Measurements from ENCODE around the gene ARMC3. TPM values are rescaled to one million over a fixed set of nuclear protein-coding genes. Genes with fewer than 3 reads are reported as not detected.

The ARMC3 gene
- total RNA-seq, 1 experiment from 2014 or later, result 0.09 TPM

GRCh38 chr10:22911889-22912762 lies 15.7 kb upstream of the ARMC3 start:
- no peak overlapping the region for H3K18ac ChIP-seq (ENCODE audit: insufficient read length, low read depth, low read length)
- no peaks in the 10 kb centered on the region for H3K9me3 ChIP-seq (ENCODE audit: control insufficient read depth, low read depth, low read length)
- WGBS (ENCODE audit: extremely low coverage, insufficient read length, low lambda C conversion rate), result no CpG with 5 or more reads among the region's 10 CpGs
- H3K14ac ChIP-seq (ENCODE audit: insufficient read depth, low read length), result no peak overlapping the region
- no peak overlapping the region for H2BK15ac ChIP-seq (ENCODE audit: low read depth, low read length)
- H2AFZ ChIP-seq (ENCODE audit: low read length), result no peak overlapping the region
- H3K56ac ChIP-seq (ENCODE audit: insufficient read length, low read depth, low read length), result no peak overlapping the region
- Mint-ChIP-seq H3K36me3 (ENCODE audit: insufficient read depth in 1 of 3, low read depth in 3 of 3) (peaks cover 12 to 31% (median 20%) of the 10 kb centered on the region in 3 experiments), H3K4me3 (no peak overlapping the region), H3K27me3 (ENCODE audit: low read depth) (no peaks in the 10 kb centered on the region; the same call in 1 of the 2 replicates), H3K4me1 (no peaks in the 10 kb centered on the region), H3K27ac (no peak overlapping the region), H3K9me3 (peaks cover 31 to 38% of the 10 kb centered on the region in 2 experiments)
- H3K4me1 ChIP-seq (ENCODE audit: insufficient read depth, low read length), result no peaks in the 10 kb centered on the region
- H2BK120ac ChIP-seq (ENCODE audit: low read depth, low read length, poor library complexity, severe bottlenecking), result no peak overlapping the region
- no peak overlapping the region for H4K8ac ChIP-seq (replicated peaks; ENCODE audit: insufficient read length, low read depth, low read length)
- no peak overlapping the region for H2AK5ac ChIP-seq (ENCODE audit: insufficient read length, low read length)
- H2BK5ac ChIP-seq (ENCODE audit: insufficient read length, low read length), result no peak overlapping the region
- H3K4me2 ChIP-seq (ENCODE audit: insufficient read depth, insufficient read length, low read length), result no peak overlapping the region
- no peaks in the 10 kb centered on the region for H3K79me1 ChIP-seq (ENCODE audit: insufficient read depth, low read depth, low read length, poor library complexity, severe bottlenecking)
- no peaks in the 10 kb centered on the region for H3K23me2 ChIP-seq (ENCODE audit: insufficient read length, low read depth, low read length, poor library complexity, severe bottlenecking)
- no peak overlapping the region for H3T11ph ChIP-seq (ENCODE audit: low read length)
- no peaks in the 10 kb centered on the region for H3K27me3 ChIP-seq (ENCODE audit: insufficient read depth, low read length)
- H3K23ac ChIP-seq (ENCODE audit: insufficient read length, low read depth, low read length), result no peak overlapping the region
- no peak overlapping the region for H4K5ac ChIP-seq (ENCODE audit: insufficient read length, low read depth, low read length)
- H3K27ac ChIP-seq (ENCODE audit: insufficient read length, low read depth, low read length), result no peak overlapping the region
- H2BK20ac ChIP-seq (ENCODE audit: low read depth, low read length, poor library complexity, severe bottlenecking), result no peak overlapping the region
- no peak overlapping the region for H4K91ac ChIP-seq (ENCODE audit: insufficient read length, low read depth, low read length)
- TF ChIP-seq CTCF (conservative IDR thresholded peaks at IDR 0.05), result no peak
- H2BK12ac ChIP-seq (ENCODE audit: insufficient read length, low read depth, low read length), result no peak overlapping the region
- DNase-seq, result no peak
- H4K20me1 ChIP-seq (ENCODE audit: control insufficient read depth, insufficient read depth, insufficient read length), result no peaks in the 10 kb centered on the region
- no peak overlapping the region for H3K4ac ChIP-seq (ENCODE audit: low read depth, low read length)
- H3K79me2 ChIP-seq (ENCODE audit: insufficient read depth, low read length), result no peaks in the 10 kb centered on the region
- H3K9ac ChIP-seq (ENCODE audit: extremely low read depth, insufficient read length, low read length), result no peak overlapping the region

All from H9 (cell line).